HG03354 (cell line): ENCODE data around the gene SART3.
"Not testable (repeated sequence)": the region's sequence is repeated elsewhere in the genome, so short reads cannot be mapped to it uniquely, and the experiment has no call there.

Source experiments
- ATAC-seq: cut with Tn5 transposase; IDR thresholded peaks from one replicate; pipeline ENCODE4 v1.9.1; 2021; ENCODE audit warnings: mild to moderate bottlenecking; ENCODE audit not compliant: unreplicated experiment, poor library complexity, severe bottlenecking

The SART3 gene

DNA sequence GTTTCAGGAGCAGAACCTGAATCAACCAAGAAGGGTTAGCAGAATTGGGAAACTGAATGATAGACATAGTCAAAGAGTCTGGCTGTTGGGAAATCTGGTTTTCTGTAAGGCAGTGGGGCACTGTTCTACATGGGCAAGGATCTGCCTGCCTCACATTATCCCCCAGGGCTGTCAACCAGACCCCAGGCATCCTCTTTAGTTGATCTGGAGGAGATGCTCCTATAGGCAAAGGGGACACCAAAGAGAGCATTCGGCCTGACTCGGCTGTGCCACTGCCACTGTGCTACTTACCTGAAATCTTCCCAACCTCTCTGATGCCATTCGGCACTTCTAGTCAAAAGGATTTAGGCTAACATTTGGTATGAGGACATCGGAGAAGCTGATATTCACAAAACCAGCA, 5.5 kb upstream of the SART3 start:
- ATAC-seq, result no peak

DNA sequence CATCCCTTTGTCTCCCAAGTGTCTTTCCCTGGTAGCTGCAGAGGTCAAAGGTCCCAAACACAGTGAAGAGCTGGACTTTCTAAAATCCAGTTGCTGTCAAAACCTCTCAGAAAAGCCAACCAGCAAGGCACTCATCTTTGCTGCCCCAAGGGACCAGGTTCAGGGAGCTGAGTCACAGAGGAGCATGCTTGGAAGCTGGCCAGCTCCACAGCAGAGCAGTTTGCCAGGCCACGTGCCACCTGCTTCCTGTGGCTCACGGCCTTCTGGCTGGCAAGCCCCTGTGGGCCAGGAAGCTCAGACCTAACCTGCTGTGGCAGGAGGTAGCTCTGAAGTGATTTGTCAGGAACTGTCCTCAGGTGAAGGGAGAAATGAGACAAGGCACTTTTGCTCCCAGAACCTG, 5.0 kb upstream of the SART3 start:
- no peak for ATAC-seq

DNA sequence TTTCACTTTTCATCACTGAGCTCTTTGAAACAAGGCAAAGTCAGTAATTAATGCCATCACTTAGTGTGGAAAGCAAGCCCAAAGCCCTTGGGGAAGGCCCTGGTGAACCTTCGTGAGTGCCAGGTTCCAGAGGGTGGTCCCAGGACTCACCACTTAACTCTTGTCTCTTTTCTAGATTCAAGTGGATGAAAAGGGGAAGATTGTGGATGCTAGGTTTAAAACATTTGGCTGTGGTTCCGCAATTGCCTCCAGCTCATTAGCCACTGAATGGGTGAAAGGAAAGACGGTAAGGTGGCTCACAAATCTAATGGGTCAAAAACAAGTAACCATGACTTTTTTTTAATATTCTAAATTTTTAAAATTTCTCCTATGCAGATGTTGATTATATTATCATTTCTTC, 4.2 kb upstream of the SART3 start:
- ATAC-seq, result no peak

DNA sequence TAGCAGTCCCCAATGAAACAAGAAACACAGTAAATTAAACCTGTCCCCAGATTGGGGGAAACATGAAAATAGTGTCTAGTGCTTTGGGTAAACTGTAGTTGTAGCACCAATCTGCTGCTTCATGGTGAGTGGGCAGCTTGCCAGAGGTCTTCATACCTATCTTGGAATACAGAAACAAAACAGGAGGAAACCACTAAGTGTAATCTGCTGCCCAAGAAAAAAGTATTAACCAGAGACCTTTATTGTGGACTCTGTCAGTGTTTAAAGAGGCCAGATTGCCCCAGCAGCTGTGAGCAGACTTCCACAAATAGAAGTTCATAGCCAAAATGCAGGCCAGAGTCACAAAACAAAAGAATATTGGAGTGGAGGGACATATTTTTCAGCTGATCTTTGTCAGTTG, 3.8 kb upstream of the SART3 start:
- ATAC-seq, result no peak

DNA sequence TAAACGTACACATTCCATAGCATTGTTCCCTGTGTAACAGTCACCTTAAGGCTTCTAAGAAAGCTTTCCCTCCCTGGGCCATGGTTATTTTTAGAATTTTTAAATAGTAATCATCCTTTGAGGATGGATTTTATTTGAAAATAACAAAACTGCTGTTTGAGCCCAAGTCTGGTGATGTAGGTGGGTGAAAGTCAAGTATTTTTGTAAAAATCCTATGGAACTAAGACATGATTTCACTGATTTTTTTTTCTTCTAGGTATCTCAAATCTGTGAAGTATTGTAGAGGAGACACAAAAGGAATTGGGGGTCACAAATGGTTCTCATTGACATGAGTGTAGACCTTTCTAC, 2.8 kb upstream of the SART3 start:
- no peak for ATAC-seq

DNA sequence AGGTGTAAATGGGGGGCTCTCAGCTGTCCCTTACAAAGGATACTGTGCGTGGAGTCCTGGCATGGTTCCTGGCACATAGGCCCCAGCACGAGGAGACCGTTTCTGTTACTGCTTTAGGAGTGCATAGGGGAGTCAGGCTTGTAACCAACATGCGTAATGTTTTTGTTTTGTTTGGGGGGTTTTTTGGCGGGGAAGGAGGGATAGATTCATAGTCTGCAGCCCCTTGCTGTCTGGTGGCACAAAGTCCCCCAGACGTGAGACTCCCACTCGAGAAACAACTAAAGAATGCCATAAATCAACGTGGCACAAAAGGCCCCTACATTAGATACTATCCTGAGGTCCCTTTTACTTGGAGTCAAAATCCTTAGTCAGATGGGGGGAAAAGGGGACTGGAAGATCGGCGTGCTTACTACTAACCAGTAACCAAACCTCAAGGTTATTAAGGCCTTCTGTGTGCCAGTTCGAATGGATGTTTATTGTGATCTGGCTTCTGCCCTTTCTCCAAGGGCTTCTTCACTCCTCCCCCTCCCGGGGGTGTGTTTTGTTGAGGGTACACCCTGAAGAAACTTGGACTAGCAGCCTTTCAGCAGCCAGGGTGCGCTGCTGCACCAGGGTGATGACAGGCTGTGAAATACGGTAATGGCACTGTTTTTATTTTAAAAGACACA, 2.3 kb upstream of the SART3 start:
- peak; percentile 43 for ATAC-seq

DNA sequence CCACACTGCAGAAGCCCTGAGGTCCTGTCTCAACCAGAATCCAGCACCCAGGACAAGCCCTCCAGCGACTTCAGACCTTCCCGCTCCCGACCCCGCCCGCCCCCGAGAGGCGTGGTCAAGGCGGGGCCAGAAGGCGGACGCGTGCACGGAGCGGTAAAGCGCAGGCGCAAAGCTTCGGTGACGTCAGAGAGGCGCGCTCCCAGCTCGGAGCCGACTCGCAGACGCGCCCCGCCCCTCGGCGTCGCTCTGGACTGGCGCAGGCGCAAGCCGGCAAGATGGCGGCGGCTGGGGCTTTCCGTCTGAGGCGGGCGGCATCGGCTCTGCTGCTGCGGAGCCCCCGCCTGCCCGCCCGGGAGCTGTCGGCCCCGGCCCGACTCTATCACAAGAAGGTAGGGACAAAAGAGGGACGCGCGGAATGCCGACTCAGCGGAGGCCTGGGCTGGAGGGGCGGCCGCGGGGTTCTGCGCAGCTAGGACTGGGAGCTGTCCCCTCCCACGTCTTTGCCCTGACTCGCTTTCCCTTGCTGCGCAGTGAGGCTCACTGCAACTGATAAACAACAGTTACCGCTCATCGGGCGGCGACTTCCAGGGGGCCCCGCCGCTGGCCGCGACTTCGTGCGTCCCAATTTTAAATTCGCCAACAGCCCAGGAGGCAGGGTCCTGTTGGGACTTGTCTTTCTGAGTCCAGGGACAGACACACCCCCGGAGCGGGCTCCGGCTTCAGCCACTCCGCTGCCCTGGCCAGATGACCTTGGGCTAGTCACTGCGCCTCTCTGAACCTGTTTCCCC, 1.6 kb upstream of the SART3 start, which contains the start of gene ISCU:
Gene ISCU, plus strand, starts transcription at position 249 of the 788 bp plus-strand sequence. Its CDS starts 27 bp downstream, at position 276.
- ATAC-seq, result peak; percentile 55

DNA sequence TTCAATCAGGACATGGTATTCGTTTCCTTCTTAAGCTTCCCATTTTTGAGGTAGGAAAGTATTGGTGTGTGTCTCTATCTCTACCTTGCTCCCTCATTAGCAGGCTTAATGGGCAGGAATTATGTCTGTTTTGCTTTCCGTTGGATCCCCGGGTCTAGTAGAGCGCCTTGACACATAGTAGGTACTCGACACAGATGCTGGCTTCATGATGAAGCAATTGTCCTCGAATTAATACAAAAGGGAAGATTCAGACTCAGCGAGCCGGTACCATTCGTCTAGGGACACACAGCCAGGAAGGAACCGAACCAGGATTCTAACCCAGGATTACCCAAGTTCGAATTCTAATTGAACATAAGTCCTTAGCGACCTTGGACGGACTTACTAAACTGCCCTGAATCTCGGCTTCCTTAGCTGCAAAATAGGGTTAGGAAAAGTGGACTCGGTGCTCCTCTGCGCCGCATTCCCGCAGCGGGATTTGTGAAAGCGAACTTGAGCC, 927 bp upstream of the SART3 start:
- peak; percentile 1 for ATAC-seq

DNA sequence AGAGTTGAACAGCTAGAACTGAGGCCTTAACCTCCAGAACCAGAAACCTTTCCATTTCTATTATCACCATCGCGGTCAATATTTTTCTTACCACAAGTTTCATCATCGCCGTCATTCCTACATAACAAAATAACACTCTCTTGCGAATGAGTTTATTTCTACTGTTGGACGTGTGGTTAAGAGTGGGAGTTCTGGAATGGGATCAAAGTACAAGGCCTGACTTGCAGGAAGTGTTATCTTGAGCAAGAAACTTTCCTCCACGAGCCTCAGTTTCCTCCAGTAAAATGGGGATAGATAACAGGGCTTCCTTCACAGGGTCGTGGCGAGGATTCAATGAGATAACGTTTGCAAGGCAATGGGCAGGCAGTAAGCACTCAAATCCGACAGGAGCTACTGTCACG, 652 bp downstream of the SART3 start:
- ATAC-seq, result no peak

DNA sequence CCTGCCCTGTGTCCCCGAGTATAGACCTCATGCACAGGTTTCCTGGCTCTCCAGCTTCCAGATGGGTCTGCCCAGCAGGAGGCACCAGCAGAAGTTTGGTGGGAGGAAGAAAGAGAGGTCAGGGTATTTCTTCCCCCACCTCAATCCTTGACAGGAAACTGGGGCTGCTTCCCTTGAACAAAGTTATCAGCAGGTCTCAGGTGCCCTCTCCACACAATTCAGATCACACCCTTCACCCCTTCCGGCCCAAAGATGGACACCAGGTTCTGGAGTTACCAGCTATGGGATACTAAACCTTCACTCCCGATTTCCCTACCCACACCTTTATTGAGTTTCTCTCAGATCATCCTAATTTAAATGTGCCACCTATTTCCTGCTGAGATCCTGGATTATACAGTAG, 1.2 kb downstream of the SART3 start:
- ATAC-seq, result no peak

DNA sequence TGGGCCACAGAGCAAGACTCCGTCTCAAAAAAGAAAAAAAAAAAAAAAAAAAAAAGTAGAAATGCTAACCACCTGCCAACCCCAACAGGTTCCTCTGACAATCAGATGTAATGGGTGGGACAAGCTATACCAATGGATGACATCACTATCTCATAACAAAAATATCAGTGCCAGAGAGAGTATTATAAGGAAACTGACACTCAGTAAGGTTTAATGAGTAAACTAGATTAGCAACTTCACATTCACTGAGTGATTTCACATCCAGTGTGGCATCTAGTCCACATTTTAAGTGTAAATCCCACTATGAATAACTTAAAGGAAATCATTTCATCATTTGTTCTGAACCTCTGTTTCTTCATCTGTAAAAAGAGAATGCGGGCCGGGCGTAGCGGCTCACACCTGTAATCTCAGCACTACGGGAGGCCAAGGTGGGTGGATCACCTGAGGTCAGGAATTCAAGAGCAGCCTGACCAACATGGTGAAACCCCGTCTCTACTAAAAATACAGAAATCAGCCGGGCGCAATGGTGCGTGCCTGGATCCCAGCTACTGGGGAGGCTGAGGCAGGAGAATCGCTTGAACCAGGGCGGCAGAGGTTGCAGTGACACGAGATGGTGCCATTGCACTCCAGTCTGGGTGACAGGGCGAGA, 1.8 kb downstream of the SART3 start:
- ATAC-seq, result no peak

DNA sequence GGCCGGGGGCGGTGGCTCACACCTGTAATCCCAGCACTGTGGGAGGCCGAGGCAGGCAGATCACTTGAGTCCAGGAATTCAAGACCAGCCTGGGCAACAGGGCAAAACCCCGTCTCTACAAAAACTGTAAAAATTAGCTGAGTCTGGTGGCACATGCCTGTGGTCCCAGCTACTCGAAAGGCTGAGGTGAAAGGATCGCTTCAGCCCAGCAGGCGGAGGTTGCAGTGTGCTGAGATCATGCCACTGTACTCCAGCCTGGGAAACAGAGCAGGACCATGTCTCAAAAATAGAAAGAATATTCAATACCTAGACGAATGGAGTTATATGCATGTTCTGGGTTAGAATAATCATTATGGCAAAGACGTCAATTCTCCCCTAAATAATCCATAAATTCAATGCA, 5.6 kb downstream of the SART3 start:
- not testable (repeated sequence) for ATAC-seq

DNA sequence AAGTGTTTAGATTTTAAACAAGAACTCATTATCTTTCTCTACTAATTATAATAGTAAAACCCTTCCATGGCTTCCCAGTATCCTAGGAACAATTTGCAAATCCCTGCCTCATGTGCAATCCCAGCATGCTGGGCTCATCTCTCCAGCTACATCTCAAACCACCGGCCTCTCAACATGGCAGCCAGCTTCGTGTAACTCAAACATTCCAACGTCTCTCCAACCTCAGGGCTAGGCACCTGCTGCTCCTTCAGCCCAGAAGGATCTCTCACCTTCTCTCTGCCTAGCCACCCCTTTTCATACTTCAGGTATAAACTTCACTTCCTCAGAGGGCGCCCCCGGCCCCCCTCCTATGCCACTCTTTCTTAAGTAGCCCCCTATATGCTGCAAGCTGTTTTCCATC, 7.2 kb downstream of the SART3 start:
- no peak for ATAC-seq

DNA sequence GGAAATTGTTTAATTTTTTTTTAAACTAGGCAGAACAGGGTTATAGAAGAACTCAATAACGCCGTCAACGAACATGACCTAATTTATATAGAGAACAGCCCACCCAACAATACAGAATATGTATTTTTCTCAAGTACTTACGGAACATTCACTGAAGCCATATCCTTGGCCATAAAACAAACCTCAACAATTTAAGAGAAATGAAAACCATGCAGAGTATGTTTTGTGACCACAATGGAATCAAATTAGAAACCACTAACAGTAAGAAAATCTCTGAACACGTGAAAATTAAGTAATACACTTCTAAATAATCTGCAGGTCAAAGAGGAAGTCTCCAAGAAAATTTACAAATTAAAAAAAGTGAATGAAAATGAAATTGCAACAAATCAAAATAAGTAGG, 9.4 kb downstream of the SART3 start:
- no peak for ATAC-seq

DNA sequence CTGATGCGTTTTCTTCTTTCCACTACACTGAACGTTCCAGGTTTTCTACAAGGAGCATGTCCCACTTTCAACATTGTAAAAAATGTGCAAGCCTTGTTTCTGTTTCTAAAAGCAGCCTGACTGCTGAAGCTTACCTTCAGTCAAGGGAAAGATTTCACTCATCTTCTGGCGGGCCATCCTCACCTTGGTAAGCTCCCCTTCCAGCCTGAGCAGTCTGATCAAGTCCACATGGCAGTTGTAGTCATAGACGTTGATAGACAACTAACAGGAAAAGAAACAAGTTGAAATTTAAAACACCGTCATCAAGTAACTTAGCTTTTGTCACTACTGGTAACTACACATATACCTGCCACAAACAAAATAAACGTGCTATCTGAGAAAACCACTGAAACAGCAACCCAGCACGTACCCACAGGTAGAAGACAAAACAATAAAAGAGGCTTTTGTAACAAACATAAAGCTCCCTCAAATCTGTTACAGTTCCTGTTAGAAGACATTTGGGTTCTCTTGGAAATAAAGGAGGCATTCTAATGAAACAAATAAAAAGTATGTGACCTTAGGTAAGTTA, 11.9 kb downstream of the SART3 start:
- ATAC-seq, result no peak

DNA sequence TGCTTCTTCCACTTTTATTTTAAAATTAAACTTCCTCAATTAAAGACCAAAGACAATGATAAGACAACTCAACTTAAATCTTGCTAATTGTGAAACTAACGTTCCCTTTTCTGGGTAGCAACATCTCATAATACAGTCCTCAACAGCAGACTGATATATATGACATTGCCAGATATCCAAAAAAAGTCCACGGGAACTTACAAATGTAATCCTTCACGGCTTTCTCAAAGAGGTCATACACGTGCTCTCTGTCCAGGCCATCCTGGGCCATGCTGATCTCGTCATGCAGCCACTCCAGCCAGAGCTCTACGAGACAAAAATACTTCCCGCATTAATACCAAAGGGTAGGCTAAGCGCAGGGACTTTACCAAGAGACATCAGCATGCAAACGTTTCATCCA, 13.3 kb downstream of the SART3 start:
- ATAC-seq, result no peak

DNA sequence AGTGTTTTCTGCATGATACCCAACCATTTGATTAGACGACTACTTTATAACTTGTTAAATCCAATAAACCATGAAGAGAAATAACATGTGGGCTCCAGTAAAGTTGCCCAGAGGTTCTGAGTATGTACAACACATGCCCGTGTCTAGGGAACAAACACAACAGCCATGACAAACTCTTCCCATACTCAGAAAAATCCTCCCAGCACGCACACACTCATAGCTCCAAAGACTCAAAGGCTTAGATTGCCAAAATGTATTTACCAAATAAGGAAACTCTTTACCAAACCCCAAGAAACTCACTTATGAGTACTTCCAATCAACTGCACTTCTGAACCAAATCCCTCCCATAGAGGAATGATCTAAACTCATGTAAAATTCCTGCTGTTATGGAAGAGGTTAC, 17.3 kb downstream of the SART3 start:
- ATAC-seq, result no peak

DNA sequence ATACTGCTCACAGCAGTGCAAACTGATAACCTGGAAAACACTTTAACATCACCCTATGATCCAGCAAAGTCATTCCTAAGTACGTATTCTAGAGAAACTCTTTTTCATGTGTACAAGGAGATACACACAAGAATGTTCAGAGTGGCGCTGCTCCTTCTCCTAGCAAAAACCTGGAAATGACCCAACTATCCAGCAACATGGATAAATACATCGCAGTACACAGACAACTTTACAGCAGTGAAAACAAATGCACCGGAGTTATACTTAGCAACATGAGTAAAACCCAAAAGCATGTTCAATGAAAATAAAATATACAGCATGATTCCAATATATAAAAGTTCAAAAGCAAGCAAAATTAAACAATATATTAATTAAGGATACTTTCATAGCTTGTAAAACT, 18.7 kb downstream of the SART3 start:
- ATAC-seq, result no peak

DNA sequence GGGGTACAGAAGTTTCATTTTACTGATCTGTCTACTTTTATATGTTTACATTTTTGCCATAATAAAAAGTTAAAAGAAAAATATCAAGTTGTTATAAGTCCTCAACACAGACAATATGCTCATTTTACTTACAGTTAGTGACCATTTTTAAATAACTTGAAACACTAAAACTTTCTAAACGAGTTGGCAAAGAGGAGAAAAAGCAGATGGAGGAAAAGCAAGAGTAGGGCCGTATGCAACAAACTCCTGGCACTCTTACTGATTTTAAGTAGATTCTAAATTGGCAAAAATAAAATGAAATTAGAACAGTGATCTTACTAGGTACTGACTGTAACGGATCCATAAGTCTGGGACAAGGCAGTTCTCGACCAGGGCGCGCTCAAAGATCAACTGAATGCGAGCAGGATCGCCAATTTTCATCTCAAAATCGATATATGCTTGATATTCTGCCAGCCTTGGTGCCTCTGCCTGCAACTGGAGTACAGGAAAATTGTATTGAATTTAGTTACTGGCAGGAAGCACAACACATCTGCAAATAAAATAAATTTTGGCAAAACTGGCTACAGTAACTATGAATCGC, 22.3 kb downstream of the SART3 start:
- no peak for ATAC-seq

DNA sequence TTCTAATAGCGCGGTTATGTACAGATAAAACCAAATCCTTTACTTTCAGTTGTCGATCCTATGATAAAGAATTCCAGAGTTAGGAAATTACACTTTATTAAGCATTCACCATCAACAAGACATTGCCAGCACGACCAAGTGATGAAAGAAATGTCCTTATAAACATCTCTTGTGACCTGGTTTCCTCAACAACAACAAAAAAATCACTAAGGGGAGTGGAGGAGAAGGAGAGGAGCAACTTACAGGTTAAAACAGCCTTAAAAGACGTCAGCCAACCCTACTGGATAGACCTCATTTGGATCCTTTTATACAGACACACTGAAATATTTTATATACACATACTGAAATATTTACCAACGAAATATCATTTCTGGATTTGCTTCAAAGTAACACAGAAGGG, 22.8 kb downstream of the SART3 start:
- ATAC-seq, result no peak
